ENCODE data around the gene MFSD2B. TPM values are rescaled to one million over a fixed set of nuclear protein-coding genes. Genes with fewer than 3 reads are reported as not detected.
"Not testable (repeated sequence)": the region's sequence is repeated elsewhere in the genome, so short reads cannot be mapped to it uniquely, and the experiment has no call there.

MFSD2B gene
- total RNA-seq = not detected
- long read RNA-seq = 0 reads

DNA sequence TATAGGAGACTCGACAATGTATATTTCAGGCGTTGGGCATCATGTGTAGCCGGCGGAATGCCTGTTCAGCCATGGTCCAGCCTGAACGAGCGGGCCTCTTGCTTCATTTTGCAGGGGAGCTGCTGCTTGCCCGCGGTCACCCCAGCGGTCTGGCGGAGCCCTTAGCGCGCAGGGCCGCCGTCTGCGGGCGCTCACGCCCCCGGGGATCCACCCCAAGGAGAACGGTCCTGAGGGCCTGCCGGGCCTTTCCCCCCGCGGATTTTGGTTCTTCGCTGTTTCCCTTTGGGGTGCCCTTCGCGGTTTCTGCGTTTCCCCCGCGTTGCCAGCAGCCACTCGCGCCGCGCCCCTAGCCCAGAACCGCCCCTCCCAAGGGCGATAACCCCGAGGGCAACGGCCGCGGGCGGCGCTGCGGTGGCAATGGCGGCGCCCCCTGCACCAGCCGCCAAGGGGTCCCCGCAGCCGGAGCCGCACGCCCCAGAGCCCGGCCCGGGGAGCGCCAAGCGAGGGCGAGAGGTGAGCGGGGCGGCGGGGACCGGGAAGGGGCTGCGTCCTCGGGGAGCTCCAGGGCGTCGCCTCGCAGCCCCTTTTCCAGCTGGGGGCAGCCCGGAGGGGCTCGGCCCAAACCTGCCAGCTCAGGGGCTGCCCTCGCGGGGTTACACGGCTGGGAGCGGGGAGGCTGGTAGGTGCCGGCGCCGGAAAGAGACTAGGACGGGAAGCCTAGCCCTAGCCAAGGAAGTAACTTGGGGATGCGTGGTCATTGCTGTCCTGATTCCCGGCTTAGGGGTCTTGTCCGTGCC, at the start of gene MFSD2B:
TSS of gene MFSD2B (plus strand) at position 406 of the 797 bp plus-strand sequence. CDS start at position 418, 12 bp downstream.
- intact Hi-C loops (cut with micrococcal nuclease) = no loop called here
- ATAC-seq (peak; percentile 46), DNase-seq (no peak)

GRCh38 chr2:23967846-23968245, 42.0 kb upstream of the MFSD2B start:
- intact Hi-C loops (cut with micrococcal nuclease) = no loop called here
- no peak for DNase-seq
- no peak for ATAC-seq

DNA sequence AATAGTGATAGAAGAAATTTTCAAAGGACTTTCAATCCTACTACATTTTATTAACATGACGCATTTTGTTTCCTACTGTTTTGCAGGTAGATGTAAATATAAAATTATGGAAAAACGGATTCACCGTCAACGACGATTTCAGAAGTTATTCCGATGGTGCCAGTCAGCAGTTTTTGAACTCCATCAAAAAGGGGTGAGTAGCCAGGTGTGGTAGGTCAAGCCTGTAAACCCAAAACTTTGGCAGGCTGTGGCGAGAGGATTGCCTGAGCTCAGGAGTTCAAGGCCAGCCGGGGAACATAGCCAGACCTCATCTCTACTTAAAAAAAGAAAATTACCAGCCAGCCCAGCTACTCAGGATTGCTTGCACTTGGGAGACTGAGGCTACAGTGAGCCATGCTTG, 33.0 kb upstream of the MFSD2B start:
- ATAC-seq (no peak), DNase-seq (no peak)
- intact Hi-C loops (cut with micrococcal nuclease) = no loop called here

DNA sequence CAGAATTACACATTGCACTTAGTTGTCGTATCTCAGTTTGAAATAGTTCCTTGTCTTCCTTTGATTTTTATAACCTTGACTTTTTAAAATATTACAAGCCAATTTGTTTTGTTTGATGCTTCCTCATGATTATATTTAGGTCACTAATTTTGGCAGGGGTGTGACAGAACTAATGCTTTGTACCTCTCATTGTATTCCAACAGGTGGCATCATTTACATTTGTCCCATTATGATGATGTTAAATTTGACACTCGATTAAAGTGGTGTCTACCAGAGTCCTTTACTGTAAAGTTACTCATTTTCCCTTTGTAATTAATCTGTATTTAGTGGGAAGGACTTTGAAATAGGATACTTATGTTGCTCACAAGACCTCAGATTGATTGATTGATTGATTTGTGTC, 21.5 kb upstream of the MFSD2B start:
- DNase-seq (no peak), ATAC-seq (no peak)
- intact Hi-C loops (cut with micrococcal nuclease) = no loop called here

GRCh38 chr2:23992931-23993330, 17.0 kb upstream of the MFSD2B start:
- intact Hi-C loops (cut with micrococcal nuclease) = no loop called here
- ATAC-seq (no peak), DNase-seq (no peak)

- DNase-seq (no peak), ATAC-seq (no peak)
- intact Hi-C loops (cut with micrococcal nuclease) = no loop called here
These were observed 16.1 kb upstream of the MFSD2B start for GRCh38 chr2:23993736-23994269.

DNA sequence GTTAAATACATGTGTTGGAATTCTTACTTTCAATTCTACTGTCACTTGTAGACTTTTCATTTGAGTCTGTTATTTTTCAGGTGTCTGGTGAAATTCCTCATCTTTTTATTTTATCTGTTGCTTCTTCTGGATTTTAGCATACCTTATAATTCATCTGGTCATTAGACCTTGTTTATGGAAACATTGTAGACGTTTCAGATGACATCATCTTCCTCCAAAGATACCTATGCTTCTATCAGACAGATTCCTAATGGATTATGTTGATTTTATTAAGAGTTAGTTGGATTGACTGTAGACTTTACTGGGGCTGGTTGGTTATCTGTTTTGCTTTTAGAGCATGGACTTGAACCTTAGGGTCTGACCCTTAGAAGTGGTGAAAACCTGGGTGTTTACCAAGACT, 15.3 kb upstream of the MFSD2B start:
- intact Hi-C loops (cut with micrococcal nuclease) = no loop called here
- no peak for DNase-seq
- no peak for ATAC-seq

GRCh38 chr2:24007693-24008092, 2.2 kb upstream of the MFSD2B start:
- no peak for ATAC-seq
- intact Hi-C loops (cut with micrococcal nuclease) = no loop called here
- no peak for DNase-seq

DNA sequence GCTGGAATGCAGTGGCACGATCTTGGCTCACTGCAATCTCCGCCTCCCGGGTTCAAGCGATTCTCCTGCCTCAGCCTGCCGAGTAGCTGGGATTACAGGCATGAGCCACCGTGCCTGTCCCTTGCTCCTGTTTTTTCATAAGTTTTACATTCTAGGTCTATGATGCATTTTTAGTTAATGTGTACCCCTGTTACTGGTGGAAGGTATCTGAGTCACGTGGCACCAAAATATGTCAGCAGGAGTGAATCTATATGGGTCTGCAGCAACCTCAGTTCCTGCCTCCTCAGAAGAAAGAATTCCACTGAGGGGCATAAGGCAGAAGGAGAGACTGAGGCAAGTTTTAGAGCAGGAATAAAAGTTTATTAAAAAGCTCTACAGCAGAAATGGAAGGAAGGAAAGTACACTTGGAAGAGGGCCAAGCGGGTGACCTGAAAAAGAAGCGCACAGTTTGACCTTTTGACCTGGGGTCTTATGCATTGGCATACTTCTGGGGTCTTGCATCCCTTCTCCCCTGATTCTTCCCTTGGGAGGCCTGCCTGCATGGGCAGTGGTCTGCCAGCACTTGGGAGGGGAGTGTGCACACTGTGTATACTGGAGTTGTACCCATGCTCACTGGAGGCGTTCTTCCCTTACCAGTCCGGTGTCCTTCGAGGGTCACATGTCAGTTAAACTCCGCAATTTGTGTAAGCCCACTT, 1.1 kb upstream of the MFSD2B start:
- ATAC-seq (no peak), DNase-seq (no peak)
- intact Hi-C loops (cut with micrococcal nuclease) = no loop called here

- intact Hi-C loops (cut with micrococcal nuclease) = no loop called here
- ATAC-seq (no peak), DNase-seq (no peak)
These were observed 562 bp upstream of the MFSD2B start for GRCh38 chr2:24009367-24009679.

DNA sequence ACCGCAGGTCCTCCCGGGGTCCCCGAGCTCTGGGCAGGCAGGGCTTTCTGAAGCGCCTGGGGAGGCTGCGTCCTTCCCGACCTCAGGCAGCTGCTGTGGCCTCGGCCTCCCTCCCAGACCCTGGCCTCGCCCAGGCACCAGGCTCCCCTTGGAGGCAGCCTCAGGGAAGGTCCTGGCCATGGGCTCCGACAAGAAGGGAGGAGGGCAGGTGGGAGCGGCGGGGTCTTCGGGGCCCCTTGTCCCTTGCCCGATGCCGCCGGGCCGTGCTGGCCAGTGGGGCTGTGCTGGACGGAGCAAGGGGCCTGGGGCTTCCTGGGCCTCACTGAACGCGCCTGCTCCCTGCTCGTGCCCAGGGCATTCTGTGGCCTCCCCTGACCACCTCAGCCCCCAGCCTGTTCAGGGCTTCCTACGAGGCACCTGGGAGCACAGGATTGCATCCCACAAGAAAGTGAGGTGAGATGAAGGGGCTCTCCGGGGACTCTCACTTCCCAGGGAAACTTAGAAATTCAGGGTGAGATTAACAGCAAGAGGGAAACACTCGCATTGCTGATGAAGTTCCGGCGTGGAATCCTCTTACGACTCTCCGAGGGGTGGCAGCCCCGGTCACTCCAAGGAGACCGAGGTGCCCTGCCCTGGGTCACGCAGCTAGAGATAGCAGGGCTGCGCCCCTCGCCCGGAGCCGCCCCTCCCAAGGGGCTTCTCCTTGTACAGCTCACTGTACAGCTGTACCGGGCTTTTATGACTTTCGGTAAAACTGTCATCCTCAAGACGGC, 778 bp downstream of the MFSD2B start:
- intact Hi-C loops (cut with micrococcal nuclease) = no loop called here
- DNase-seq (no peak), ATAC-seq (peak; percentile 11)

GRCh38 chr2:24011250-24012104, 1.6 kb downstream of the MFSD2B start:
- DNase-seq (no peak), ATAC-seq (no peak)
- intact Hi-C loops (cut with micrococcal nuclease) = no loop called here

DNA sequence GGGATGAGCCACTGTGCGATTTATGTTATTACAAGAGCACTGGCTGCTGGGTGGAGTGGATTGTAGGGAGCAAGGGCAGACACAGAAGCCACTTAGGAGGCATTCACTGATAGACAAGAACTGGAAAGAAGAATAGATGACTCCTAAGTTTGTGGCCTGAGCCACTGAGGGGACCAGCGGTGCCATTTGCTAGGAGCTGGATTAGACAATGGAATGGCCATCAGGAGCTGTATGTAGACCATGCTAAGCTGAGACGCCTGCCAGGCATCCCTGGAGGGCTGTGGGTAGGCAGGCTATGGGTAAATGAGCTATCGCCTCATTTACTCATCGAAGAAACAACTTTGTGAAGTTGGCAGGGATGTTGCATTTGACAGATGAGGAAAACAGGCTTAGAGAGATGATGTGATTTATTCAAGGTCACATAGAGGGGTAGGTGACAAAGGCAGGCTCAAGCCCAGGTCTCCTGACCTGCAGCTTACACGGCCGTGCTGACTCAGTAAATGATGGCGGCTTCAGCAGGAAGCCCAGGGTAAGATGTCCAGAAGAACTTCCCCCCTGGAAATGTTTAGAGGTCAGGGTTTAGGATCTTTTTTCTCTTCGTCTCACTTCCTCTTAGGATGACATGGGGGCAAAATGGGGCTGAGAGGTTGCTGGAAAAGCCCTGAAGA, 2.8 kb downstream of the MFSD2B start:
- intact Hi-C loops (cut with micrococcal nuclease) = no loop called here
- ATAC-seq = no peak
- DNase-seq = no peak

GRCh38 chr2:24014902-24015301, 5.0 kb downstream of the MFSD2B start:
- intact Hi-C loops (cut with micrococcal nuclease); DNase-seq; ATAC-seq: not testable (repeated sequence)

DNA sequence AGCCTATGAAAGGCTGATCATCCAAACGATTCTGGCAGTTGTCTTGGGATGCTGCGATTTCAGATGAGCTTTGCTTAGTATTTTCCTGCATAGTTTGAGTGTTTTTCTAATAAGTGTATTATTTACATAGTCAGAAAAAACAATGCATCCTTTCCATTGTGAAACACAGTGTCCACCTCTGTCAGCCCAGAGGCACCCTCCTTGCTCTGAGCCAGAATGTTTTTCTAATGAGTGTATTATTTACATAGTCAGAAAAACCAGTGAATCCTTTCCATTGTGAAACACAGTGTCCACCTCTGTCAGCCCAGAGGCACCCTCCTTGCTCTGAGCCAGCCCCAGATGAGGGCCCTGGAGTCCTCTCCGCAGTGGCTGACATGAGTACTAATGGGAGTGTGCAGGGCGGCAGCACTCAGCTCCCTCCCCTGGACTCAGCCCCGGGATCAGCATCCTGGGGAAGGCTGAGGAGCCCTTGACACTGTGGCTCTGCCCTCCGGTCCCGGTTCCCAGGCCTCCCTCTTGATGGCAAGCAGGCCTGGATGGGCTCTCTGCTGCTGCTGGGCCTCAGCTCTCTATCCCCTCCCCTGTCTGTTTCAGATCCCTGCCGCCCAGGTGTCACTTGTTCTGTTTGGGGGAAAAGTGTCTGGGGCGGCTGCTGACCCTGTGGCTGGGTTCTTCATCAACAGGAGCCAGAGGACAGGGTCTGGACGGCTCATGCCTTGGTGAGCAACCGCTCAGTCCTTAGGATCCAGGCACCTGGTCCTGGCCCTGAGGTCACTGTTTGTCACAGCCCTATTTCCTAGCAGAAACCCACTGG, 5.9 kb downstream of the MFSD2B start:
- ATAC-seq (no peak), DNase-seq (no peak)
- intact Hi-C loops (cut with micrococcal nuclease) = no loop called here

DNA sequence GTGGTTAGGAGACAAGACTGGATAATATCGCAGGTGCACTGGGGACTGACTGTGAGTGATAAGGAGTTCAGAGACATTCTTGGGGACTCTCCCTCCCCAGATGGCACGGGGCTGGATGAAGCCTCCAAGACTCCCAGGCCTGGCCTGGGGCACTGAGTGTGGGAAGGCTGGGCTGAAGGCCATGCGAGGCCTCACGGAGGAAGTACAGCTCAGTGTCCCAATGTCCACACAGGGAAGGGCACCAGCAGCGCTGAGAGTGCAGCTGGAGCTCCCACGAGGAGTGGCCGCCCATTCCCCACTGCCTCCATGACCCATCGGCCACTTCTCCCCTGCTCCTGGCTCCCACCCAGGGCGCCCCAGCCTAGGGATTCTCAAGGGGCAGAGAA, 6.5 kb downstream of the MFSD2B start:
- no peak for DNase-seq
- no peak for ATAC-seq
- intact Hi-C loops (cut with micrococcal nuclease) = no loop called here

DNA sequence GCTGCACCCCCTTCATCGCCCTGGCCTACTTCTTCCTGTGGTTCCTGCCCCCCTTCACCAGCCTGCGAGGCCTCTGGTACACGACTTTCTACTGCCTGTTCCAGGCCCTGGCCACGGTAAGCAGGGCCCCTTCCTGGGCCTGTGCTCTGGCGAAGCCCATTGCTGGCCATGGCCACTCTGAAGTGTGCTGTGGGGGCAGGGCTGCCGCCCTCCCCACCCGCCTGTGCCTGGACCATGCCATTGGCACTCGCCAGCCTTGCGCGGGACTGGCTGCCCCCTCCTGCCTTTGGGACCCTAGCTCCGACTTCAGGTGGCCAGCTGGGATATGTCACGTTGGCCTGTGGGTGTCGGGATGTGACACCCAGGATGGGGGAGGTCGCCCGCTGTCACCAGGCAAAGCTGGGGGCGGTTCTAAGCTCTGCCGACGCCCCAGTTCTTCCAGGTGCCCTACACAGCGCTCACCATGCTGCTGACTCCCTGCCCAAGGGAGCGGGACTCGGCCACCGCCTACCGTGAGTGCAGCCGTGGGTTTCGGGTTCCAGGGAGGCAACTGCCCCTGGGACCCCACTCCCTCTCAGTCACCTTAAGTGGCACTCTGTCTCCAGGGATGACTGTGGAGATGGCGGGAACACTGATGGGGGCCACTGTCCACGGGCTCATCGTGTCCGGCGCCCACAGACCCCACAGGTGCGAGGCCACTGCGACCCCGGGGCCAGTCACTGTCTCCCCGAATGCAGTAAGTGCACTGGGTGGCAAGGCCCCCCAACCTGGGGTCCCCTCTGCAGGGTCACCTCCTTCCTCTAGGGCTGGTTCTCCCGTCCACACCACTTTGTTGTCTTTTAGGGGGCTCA, 7.2 kb downstream of the MFSD2B start:
- ATAC-seq = no peak
- DNase-seq = no peak
- intact Hi-C loops (cut with micrococcal nuclease) = no loop called here
